Chondrocyte (in vitro differentiated cells): Measurements from ENCODE around the gene QSER1. TPM values are rescaled to one million over a fixed set of nuclear protein-coding genes. Genes with fewer than 3 reads are reported as not detected.

Experiments
- DNase-seq: peaks from one replicate; pipeline ENCODE4 v3.0.0; 2021; ENCODE audit warnings: mixed read lengths, low spot score
- H3K27ac Mint-ChIP-seq: one replicate; pipeline ENCODE4 v1.8.0; 2021; ENCODE audit warnings: mild to moderate bottlenecking, moderate library complexity, mixed read lengths; ENCODE audit not compliant: unreplicated experiment
- H3K27me3 Mint-ChIP-seq: 2 replicates; pipeline ENCODE4 v1.8.0; 2021; ENCODE audit warnings: low read depth, mixed read lengths
- H3K36me3 Mint-ChIP-seq: 2 replicates; pipeline ENCODE4 v1.8.0; 2021; ENCODE audit warnings: low read depth, mixed read lengths
- H3K4me1 Mint-ChIP-seq: 2 replicates; pipeline ENCODE4 v1.8.0; 2021; ENCODE audit warnings: low read depth, mild to moderate bottlenecking, mixed read lengths
- H3K4me3 Mint-ChIP-seq: one replicate; pipeline ENCODE4 v1.8.0; 2021; ENCODE audit warnings: mild to moderate bottlenecking, moderate library complexity, mixed read lengths; ENCODE audit not compliant: unreplicated experiment
- H3K9me3 Mint-ChIP-seq: 2 replicates; pipeline ENCODE4 v1.8.0; 2021; ENCODE audit warnings: low read depth, mixed read lengths
- CTCF ChIP-seq: fragments of 200-600 bp; sonication (generic); IDR thresholded peaks from 2 replicates; pipeline ENCODE4 v1.5.0; 2021; ENCODE audit warnings: antibody characterized with exemption, mild to moderate bottlenecking, moderate library complexity
- total RNA-seq: library from RNA; stranded (reverse); gene quantifications from 3 replicates; pipeline ENCODE4 v1.2.1, GENCODE V29; 2021

QSER1 gene
- total RNA-seq, 1 donor from 2014 or later: 19.9 TPM

DNA sequence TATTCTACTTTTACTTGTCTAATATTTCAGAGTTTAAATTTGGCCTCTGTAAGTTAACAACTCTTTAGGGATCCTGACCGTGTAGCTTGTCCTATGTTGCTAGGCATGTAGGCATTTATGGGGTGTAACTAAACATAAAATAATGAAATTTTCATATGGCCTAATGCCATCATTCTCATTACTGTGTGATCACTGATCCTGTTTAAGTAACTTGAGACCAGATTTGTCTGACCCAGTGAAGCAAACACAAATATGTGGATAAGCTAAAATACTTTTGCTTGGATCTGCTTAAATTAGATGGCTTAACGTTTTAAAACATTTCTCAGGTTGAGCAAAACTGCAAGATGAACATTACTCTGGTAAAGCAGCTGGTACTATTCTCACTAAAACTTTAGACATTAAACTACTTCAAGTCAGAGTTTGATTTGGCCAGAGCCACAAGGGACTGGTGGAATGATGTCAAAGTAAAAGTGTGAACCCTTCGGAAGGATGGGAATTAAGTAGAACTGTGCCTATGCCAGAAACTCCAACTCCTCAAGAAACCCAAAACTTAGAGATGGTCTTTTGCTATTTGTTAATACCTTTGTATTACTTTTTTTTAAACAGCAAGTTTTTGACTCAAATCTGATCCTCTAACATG, 12.5 kb downstream of the QSER1 start:
- no peak for TF ChIP-seq CTCF
- Mint-ChIP-seq H3K4me3 (no peak overlapping the region), H3K36me3 (no peaks in the 10 kb centered on the region), H3K27me3 (no peaks in the 10 kb centered on the region), H3K9me3 (no peaks in the 10 kb centered on the region), H3K27ac (peak overlapping the region; percentile 38), H3K4me1 (peaks cover 14% of the 10 kb centered on the region)
- no peak for DNase-seq

GRCh38 chr11:32908619-32909018, 16.0 kb downstream of the QSER1 start:
- DNase-seq: no peak
- H3K4me3 Mint-ChIP-seq: no peak overlapping the region
- no peak for TF ChIP-seq CTCF
- no peaks in the 10 kb centered on the region for H3K9me3 Mint-ChIP-seq
- no peaks in the 10 kb centered on the region for H3K36me3 Mint-ChIP-seq
- H3K27me3 Mint-ChIP-seq: no peaks in the 10 kb centered on the region
- H3K27ac Mint-ChIP-seq: no peak overlapping the region
- H3K4me1 Mint-ChIP-seq: peaks cover 9% of the 10 kb centered on the region

DNA sequence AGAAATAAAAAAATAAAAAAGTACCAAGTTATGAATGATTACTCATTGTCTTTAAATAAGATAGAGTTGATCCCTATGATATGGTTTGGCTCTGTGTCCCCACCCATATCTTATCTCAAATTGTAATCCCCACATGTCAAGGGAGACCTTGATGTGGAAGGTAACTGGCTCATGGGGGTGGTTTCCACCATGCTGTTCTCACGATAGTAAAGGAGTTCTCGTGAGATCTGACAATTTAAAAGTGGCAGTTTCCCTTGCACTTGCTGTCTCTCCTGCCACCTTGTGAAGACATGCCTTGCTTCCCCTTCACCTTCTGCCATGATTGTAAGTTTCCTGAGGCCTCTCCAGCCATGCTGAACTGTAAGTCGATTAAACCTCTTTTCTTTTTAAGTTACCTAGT, 18.8 kb downstream of the QSER1 start:
- H3K36me3 Mint-ChIP-seq: no peaks in the 10 kb centered on the region
- peaks cover 2% of the 10 kb centered on the region for H3K4me1 Mint-ChIP-seq
- no peak for TF ChIP-seq CTCF
- no peak overlapping the region for H3K27ac Mint-ChIP-seq
- no peaks in the 10 kb centered on the region for H3K9me3 Mint-ChIP-seq
- no peak overlapping the region for H3K4me3 Mint-ChIP-seq
- H3K27me3 Mint-ChIP-seq: no peaks in the 10 kb centered on the region
- no peak for DNase-seq

- peaks cover 6% of the 10 kb centered on the region for H3K4me1 Mint-ChIP-seq
These were observed 20.8 kb downstream of the QSER1 start for GRCh38 chr11:32913445-32913844.

GRCh38 chr11:32916361-32916760, 23.8 kb downstream of the QSER1 start:
- Mint-ChIP-seq H3K4me1 (peaks cover 5% of the 10 kb centered on the region), H3K27me3 (no peaks in the 10 kb centered on the region), H3K27ac (no peak overlapping the region), H3K9me3 (no peaks in the 10 kb centered on the region), H3K4me3 (no peak overlapping the region), H3K36me3 (no peaks in the 10 kb centered on the region)
- DNase-seq: no peak
- no peak for TF ChIP-seq CTCF

More at GRCh38 chr11:32913445-32913844, 20.8 kb downstream of the QSER1 start:
- Mint-ChIP-seq H3K9me3 (no peaks in the 10 kb centered on the region), H3K27me3 (no peaks in the 10 kb centered on the region), H3K27ac (no peak overlapping the region), H3K4me3 (no peak overlapping the region), H3K36me3 (no peaks in the 10 kb centered on the region)
- TF ChIP-seq CTCF: no peak
- no peak for DNase-seq
